HG03378 (cell line): Measurements from ENCODE around the gene OR52R1.
"Not testable (repeated sequence)": the region's sequence is repeated elsewhere in the genome, so short reads cannot be mapped to it uniquely, and the experiment has no call there.

Experiments
- ATAC-seq: cut with Tn5 transposase; IDR thresholded peaks from one replicate; pipeline ENCODE4 v1.9.1; 2021; ENCODE audit warnings: mild to moderate bottlenecking, moderate library complexity; ENCODE audit not compliant: unreplicated experiment

The OR52R1 gene

GRCh38 chr11:4804280-4804679 is at the start of gene OR52R1:
OR52R1 (minus strand) TSS chr11:4804380; CDS start chr11:4804380, 0 bp downstream.
- ATAC-seq: no peak

GRCh38 chr11:4851033-4851432 is 46.9 kb upstream of the OR52R1 start:
- ATAC-seq: no peak

- no peak for ATAC-seq
These were observed 44.8 kb upstream of the OR52R1 start, which contains the start of gene OR51S1 for GRCh38 chr11:4848908-4849532. OR51S1 (minus strand) TSS chr11:4849208; CDS start chr11:4849208, 0 bp downstream.

GRCh38 chr11:4839851-4840549 is 35.8 kb upstream of the OR52R1 start:
- ATAC-seq: no peak

DNA sequence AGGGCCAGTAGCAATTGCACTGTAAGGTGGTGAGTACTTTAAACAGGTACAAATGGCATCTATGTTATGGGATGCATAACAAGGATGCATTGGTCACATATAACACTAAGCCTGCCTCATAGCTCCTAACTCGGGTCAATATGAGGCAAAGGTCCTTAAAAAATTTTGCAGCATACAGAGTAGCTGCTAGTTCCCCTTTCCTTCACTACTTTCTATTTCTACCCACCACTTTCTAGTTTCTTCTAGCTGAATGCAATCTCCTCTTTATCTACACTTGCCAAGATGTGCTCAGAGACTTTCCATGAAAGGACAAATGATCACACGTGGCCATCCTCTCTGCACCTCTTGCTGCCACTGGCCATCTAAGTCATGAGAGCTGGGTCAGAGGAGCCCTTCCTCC is 26.7 kb upstream of the OR52R1 start:
- no peak for ATAC-seq

DNA sequence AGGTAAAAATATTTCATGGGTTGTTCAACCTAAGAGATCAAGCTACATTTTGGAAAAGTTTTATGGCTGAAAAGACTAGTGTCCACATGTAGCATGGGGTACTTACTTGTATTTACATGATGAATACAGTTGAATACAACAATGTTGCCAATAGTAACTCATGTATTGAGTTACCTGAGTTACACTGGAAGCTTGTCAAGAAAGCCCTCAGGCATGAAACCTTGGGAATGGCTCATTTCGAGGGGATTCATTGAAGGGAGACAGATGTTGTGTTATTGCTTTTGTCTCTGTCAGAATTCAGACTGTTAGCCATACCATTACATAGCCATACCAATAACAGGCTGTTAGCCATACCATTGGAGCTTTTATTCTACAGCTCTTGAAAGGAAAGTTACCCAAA is 26.2 kb upstream of the OR52R1 start:
- no peak for ATAC-seq

DNA sequence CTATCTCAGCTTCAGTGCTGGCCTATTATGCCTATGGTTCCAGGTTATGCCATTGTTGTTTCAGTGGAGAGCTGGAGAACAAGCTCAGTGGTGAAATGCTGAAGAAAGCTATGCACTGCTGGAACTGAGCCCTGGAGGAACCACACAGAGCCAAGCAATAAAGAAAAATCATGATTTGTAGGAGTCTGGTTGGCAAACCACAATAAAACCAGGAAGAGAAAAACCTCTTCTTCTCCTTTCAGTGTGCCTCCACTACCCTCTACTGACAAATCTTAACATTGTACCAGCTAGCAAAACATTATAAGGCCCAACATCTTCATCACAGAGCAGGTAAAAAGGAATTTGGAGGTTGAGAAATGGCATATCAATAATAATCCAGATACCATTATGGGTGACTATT is 22.2 kb upstream of the OR52R1 start:
- no peak for ATAC-seq

GRCh38 chr11:4825132-4825531 is 21.0 kb upstream of the OR52R1 start:
- ATAC-seq: no peak

DNA sequence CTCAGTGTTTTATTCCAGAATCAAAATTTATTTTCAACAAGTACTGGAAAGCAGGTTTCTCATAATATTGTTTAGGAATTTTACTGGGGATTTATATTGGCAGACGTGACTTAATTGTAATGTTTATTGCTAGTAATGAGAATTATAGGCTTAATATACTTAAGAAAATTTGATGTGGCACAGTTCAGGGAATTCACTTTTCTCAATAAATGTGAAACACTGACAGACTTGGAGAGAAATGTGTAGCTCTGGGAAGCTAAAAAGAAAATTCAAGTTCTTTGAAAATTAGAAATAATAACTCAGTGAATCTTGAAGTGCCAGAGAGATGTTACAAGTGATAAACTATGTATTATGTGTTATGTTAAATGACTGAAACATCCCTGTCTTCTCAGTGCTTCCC is 16.8 kb upstream of the OR52R1 start, which contains the start of gene OR51F2:
Gene OR51F2 (plus strand): TSS at position 301 of the 400 bp plus-strand sequence. CDS start 101 bp downstream, outside the sequence.
- ATAC-seq: no peak

DNA sequence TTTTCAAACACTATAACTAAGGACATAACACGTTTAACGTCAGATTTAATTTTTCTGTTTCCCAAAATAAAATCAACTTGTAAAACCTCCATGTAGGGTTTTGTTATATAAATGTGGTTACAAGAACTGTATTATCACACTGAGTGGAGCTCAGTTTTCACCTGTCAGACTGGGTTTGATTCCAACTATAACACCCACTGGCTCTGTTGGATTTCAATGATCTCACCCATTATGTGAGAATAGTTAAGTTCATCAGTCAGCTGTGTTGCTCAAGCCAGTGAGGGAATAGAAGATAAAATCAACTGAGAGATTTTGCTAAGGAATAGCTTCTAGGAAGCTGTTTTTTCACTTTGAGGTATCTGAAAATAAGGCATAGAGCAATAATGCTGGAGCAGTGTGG is 5.1 kb upstream of the OR52R1 start:
- ATAC-seq: no peak

GRCh38 chr11:4808476-4808875 is 4.3 kb upstream of the OR52R1 start:
- ATAC-seq: no peak

DNA sequence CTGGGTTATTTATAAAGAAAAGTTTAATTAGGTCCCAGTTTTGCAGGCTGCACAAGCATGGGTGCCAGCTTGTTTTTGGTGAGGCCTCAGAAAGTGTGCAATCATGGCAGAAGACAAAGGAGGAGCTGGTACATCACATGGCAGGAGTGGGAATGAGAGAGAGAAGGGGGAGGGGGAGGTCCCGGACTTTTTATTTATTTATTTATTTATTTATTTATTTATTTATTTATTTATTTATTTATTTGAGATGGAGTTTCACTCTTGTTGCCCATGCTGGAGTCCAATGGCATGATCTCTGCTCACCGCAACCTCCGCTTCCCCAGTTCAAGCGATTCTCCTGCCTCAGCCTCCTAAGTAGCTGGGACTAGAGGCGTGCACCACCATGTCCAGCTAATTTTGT is 2.9 kb downstream of the OR52R1 start:
- ATAC-seq: not testable (repeated sequence)

- ATAC-seq: no peak
These were observed 5.6 kb downstream of the OR52R1 start for GRCh38 chr11:4798427-4799183.

- ATAC-seq: no peak
These were observed 7.0 kb downstream of the OR52R1 start for GRCh38 chr11:4797206-4797605.

DNA sequence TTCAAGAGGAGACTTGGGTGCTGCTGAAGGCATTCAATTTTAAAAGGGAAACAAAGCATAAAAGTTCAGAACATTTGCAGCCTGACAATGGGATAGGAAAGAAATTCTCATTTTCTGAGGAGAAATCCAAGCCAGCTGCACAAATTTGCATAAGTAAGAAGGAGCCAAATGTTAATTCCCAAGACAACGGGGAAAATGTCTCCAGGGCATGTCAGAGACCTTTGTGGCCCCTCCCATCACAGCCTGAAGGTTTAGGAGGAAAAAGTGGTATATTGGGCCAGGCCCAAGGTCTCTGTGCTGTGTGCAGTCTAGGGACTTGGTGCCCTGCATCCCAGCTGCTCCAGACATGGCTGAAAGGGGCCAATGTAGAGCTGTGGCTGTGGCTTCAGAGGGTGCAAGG is 21.7 kb downstream of the OR52R1 start:
- no peak for ATAC-seq

DNA sequence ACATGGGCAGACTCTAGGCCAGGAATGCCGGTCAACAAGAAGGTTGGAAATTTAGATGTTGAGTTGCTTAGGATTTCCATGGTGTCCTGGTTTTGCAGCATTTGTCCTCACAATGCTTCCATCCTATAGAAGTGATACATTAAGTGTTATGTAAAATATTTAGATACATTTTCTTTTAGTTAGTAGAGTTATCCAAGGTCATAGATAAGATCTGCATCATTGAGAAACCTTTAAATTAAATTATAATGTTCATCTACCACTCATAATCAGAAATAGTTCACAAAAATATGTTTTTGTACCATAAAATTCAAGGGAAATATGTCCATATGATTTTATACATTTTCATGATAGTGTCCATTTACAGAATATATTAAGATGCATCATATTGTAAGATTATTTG is 34.3 kb downstream of the OR52R1 start, which contains the start of gene OR51F1:
Gene OR51F1 (minus strand): TSS at position 101 of the 400 bp plus-strand sequence. CDS start 0 bp downstream, at position 101.
- no peak for ATAC-seq

DNA sequence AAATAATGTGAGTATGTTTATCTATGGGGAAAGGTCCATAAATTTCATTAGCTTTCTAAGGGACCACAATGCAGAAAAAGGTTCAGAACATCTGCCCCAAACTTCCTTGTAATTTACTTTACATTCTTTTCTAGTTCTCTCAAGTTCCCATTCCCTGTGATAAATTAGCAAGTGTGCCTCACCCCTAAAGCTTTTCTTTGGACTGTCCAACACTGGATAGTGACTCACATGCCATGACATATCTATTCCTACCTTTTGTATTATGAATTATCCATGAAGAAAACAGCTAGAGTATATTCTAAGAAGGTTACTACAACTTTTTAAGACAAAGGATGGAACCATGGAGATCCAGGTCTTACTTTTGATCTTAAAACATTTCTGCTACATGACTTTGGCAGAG is 36.1 kb downstream of the OR52R1 start:
- no peak for ATAC-seq

- ATAC-seq: no peak
These were observed 37.6 kb downstream of the OR52R1 start for GRCh38 chr11:4766420-4767043.

GRCh38 chr11:4763096-4763495 is 41.1 kb downstream of the OR52R1 start:
- ATAC-seq: no peak
